ENCODE data around the gene PSMA4.
A peak's percentile ranks its signal among the peaks of the same experiment; 100 is the strongest.

PSMA4 gene

GRCh38 chr15:78574944-78575343 lies 34.7 kb downstream of the PSMA4 start:
- DNase-seq (ENCODE audit: low read depth), result no peak
- TF ChIP-seq CTCF (conservative IDR thresholded peaks at IDR 0.05; ENCODE audit: control insufficient read depth, insufficient read depth, low read depth, low read length), result no peak
- H3K4me3 ChIP-seq (ENCODE audit: control insufficient read depth, low read depth, low read length), result no peak overlapping the region

DNA sequence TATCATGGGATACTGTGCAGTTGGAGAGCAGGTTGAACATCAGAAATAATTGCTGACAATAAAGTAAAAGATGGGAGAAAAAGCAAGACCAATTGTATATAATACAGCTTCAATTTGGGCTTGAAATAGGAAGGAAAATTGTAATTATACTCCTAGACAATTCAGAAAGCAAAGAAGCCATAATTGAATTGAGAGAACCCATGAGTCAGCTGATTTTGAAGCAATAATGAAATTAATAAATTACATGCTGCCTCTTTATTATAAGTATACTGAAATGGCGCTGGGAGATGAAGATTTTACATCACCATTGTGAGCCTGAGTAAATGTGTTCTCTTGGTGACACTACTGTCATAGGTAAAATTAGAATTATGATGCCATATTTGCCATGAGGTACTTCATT lies 57.3 kb downstream of the PSMA4 start:
- TF ChIP-seq CTCF (conservative IDR thresholded peaks at IDR 0.05; ENCODE audit: control insufficient read depth, insufficient read depth, low read depth, low read length), result no peak
- H3K4me3 ChIP-seq (ENCODE audit: control insufficient read depth, low read depth, low read length), result no peak overlapping the region
- DNase-seq (ENCODE audit: low read depth), result no peak

DNA sequence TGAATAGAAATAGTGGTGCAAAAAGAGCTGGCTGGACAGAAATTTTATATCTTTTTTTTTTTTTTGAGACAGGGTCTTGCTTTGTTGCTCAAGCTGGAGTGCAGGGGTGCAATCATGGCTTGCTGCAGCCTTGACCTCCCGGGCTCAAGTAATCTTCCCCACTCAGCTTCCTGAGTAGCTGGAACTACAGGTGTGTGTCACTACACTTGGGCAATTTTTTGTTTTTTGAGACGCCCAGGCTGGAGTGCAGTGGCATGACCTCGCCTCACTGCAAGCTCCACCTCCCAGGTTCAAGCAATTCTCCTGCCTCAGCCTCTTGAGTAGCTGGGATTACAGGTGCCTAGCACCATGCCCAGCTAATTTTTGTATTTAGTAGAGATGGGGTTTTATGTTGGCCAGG lies 58.1 kb downstream of the PSMA4 start:
- H3K4me3 ChIP-seq (ENCODE audit: control insufficient read depth, low read depth, low read length), result no peak overlapping the region
- no peak for DNase-seq (ENCODE audit: low read depth)
- no peak for TF ChIP-seq CTCF (conservative IDR thresholded peaks at IDR 0.05; ENCODE audit: control insufficient read depth, insufficient read depth, low read depth, low read length)

GRCh38 chr15:78599189-78599588 lies 58.9 kb downstream of the PSMA4 start:
- peak; percentile 3 for DNase-seq (ENCODE audit: low read depth)
- TF ChIP-seq CTCF (conservative IDR thresholded peaks at IDR 0.05; ENCODE audit: control insufficient read depth, insufficient read depth, low read depth, low read length), result no peak

More at GRCh38 chr15:78599189-78599588, 58.9 kb downstream of the PSMA4 start:
- H3K4me3 ChIP-seq (ENCODE audit: control insufficient read depth, low read depth, low read length), result no peak overlapping the region

All from fibroblast of mammary gland (primary cell).